Endothelial cell (in vitro differentiated cells): Measurements from ENCODE around the gene PLEKHA6. TPM values are rescaled to one million over a fixed set of nuclear protein-coding genes. Genes with fewer than 3 reads are reported as not detected.

Experiments used
- DNase-seq: peaks from one replicate; pipeline ENCODE4 v3.0.0; 2021; ENCODE audit warnings: low spot score
- H3K27ac Mint-ChIP-seq: one replicate; pipeline ENCODE4 v1.8.0; 2021; ENCODE audit warnings: mixed read lengths, inconsistent platforms; ENCODE audit not compliant: unreplicated experiment
- H3K27me3 Mint-ChIP-seq: one replicate; pipeline ENCODE4 v1.8.0; 2021; ENCODE audit warnings: mild to moderate bottlenecking, moderate library complexity, mixed read lengths, inconsistent platforms; ENCODE audit not compliant: unreplicated experiment
- H3K36me3 Mint-ChIP-seq: one replicate; pipeline ENCODE4 v1.8.0; 2021; ENCODE audit warnings: mild to moderate bottlenecking, low read depth, mixed read lengths, inconsistent platforms; ENCODE audit not compliant: unreplicated experiment
- H3K4me1 Mint-ChIP-seq: one replicate; pipeline ENCODE4 v1.8.0; 2021; ENCODE audit warnings: mild to moderate bottlenecking, mixed read lengths, inconsistent platforms; ENCODE audit not compliant: unreplicated experiment
- H3K4me3 Mint-ChIP-seq: one replicate; pipeline ENCODE4 v1.8.0; 2021; ENCODE audit warnings: mild to moderate bottlenecking, mixed read lengths, inconsistent platforms; ENCODE audit not compliant: unreplicated experiment
- H3K9me3 Mint-ChIP-seq: one replicate; pipeline ENCODE4 v1.8.0; 2021; ENCODE audit warnings: mixed read lengths, inconsistent platforms; ENCODE audit not compliant: unreplicated experiment
- CTCF ChIP-seq: fragments of 200-600 bp; sonication (generic); IDR thresholded peaks from one replicate; pipeline ENCODE4 v1.5.0; 2021; ENCODE audit warnings: antibody characterized with exemption; ENCODE audit not compliant: unreplicated experiment
- total RNA-seq: library from RNA; stranded (reverse); fragmentation: NEBNext Ultra II Directional; extraction: Animal tissue kit (Norgen Biotek cat#: 25700); gene quantifications from one replicate; pipeline ENCODE4 v1.2.1, GENCODE V29; 2021; ENCODE audit not compliant: unreplicated experiment

Gene PLEKHA6
- total RNA-seq, 1 donor from 2014 or later = 3.7 TPM

- Mint-ChIP-seq H3K9me3 (no peaks in the 10 kb centered on the region), H3K27me3 (peaks cover 5% of the 10 kb centered on the region), H3K4me1 (peaks cover 7% of the 10 kb centered on the region), H3K27ac (no peak overlapping the region), H3K4me3 (no peak overlapping the region), H3K36me3 (no peaks in the 10 kb centered on the region)
- TF ChIP-seq CTCF = no peak
- DNase-seq = no peak
These were observed 83.9 kb downstream of the PLEKHA6 start for GRCh38 chr1:204275695-204276370.

- Mint-ChIP-seq H3K4me3 (no peak overlapping the region), H3K36me3 (no peaks in the 10 kb centered on the region), H3K9me3 (no peaks in the 10 kb centered on the region), H3K27me3 (peaks cover 5% of the 10 kb centered on the region), H3K27ac (no peak overlapping the region), H3K4me1 (peaks cover 2% of the 10 kb centered on the region)
- no peak for TF ChIP-seq CTCF
- no peak for DNase-seq
These were observed 85.3 kb downstream of the PLEKHA6 start for GRCh38 chr1:204274446-204274845.

- peaks cover 2% of the 10 kb centered on the region for H3K4me1 Mint-ChIP-seq
- H3K9me3 Mint-ChIP-seq = no peaks in the 10 kb centered on the region
These were observed 87.2 kb downstream of the PLEKHA6 start for GRCh38 chr1:204272505-204272904.

GRCh38 chr1:204271970-204272369 is 87.8 kb downstream of the PLEKHA6 start:
- Mint-ChIP-seq H3K9me3 (no peaks in the 10 kb centered on the region), H3K36me3 (no peaks in the 10 kb centered on the region), H3K27me3 (peaks cover 5% of the 10 kb centered on the region), H3K4me3 (no peak overlapping the region), H3K4me1 (peaks cover 2% of the 10 kb centered on the region), H3K27ac (no peak overlapping the region)
- TF ChIP-seq CTCF = no peak
- DNase-seq = no peak

More at GRCh38 chr1:204272505-204272904, 87.2 kb downstream of the PLEKHA6 start:
- no peak for TF ChIP-seq CTCF
- Mint-ChIP-seq H3K36me3 (no peaks in the 10 kb centered on the region), H3K4me3 (no peak overlapping the region), H3K27me3 (peaks cover 5% of the 10 kb centered on the region), H3K27ac (no peak overlapping the region)
- no peak for DNase-seq

GRCh38 chr1:204268101-204268500 is 91.6 kb downstream of the PLEKHA6 start:
- no peak for TF ChIP-seq CTCF
- Mint-ChIP-seq H3K4me3 (no peak overlapping the region), H3K36me3 (no peaks in the 10 kb centered on the region), H3K9me3 (no peaks in the 10 kb centered on the region), H3K4me1 (no peaks in the 10 kb centered on the region), H3K27me3 (peaks cover 3% of the 10 kb centered on the region), H3K27ac (no peak overlapping the region)
- DNase-seq = no peak
